ENCODE data around the gene ATP9B.

Gene ATP9B

DNA sequence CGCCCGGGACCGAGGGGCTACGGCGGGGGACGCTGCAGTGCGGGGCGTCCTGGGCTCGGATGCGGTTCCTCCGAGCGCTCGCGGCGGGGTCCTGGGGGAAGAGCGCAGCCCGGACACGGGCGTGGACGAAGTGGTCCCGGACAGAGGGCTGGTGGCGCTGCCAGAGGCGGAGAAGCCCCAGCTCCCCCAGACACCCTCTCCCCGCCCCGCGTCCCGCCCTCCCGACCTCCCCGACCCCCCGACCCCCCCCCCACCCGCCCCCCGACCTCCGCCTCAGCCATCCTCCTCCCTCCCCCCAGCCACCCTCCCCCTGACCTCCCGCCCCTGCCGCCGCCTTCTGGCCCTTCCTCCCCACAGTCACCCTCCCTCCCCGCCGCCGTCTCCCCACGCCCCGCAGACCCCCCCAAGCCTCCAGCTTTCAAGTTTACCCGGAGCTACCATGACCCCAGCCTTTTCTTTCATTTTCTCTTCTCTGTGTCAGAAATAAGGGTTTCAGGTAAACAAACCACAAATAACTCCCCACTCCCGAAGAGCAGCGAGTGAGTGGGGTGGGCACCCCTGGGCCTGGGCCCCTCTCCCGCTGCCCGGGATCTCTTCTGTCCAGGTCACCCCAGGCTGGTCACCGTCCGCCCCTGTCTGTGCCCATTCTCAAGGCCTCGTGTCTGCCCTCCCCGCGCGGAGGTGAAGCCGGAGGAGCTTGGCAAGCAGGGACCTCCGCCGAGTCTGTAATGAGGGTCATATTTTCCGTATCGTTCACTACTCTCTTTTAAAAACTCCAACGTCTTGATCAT is 331.6 kb downstream of the ATP9B start:
- DNase-seq: peak; percentile 74

DNA sequence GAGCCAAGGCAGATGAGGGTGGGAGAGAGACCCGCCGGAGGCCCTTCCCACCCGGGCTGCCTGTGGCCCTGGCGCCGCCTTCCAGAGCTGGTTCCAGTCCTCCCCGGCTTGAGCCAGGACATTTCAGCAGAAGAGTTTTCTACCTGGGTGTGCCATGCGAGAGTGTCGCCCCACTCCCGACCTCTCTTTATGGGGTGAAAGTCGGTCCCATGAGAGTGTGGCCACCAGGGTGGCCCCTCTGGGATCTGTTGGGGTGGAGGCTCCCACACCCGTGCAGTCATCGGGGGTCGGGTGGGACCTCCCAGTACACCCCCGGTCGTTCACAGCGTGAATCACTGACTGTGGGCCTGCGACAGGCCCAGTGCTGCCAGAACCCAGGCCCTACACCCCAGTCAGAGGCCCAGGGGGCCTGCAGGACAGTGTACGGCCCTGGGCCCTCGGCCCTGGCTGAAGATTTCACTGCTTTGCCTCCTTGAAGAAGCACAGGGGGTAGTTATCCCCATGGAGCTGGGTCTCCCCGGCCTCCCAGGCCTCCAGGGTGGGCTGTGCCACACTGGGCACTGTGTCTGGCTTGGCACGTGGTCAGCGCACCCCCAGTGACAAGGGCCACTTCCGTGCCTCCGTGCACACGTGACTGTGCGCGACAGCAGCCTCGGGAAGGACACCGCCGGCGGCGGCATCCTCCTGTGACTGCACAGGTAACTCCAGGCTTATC is 332.5 kb downstream of the ATP9B start:
- no peak for DNase-seq

DNA sequence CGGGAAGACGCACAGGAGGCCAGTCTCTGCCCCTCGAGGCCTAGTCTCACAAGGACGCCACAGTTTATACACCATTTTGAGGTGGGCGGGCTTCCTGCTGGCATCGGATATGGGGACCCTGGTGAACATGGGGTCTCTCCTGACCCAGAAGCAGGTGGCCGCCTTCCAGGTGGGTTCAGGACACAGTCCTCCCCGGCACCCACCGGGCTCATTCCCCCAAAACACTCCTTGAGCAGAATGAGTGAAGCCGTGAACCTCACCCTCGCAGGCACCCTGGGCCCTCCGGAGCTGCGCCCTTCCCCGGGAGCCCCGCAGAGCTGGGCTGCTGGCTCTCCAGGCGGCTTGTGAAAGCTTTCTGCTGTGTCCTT is 333.0 kb downstream of the ATP9B start:
- no peak for DNase-seq

DNA sequence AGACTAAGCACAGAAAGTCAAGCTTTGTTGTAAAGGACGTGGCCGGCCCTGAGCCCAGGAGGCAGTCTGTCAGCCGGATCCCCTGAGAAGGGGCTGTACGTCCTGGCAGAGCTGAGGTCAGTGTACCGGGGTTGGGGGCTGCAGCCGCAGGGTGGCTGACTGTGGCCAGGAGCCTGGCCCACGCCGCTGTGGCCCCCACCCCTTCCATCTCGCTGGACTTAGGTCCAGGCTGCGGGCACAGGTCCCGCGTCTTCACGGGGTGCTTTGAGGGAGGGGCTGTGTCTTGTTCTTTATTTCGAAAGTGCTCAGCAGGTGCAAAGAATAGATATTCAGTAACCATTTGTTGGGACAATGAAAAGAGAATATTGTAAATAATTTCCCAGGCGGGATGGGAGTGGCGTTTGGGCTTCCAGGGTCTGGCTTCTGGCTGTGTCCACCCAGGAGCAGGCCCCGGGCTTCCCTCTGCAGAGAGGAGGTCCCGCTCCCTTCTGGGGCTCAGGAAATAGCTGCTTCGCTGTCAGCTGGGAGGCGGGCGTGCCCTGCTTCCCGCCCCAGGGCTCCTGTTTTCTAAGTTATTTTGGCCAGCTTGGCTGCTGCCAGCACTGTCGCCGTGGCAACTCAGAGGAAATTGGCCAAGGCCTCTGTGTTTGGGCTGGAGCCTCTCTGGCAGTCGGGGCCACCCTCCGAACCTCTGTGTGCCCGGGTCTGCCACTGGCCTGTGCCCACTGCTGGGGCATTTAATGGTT is 334.0 kb downstream of the ATP9B start:
- DNase-seq: no peak

DNA sequence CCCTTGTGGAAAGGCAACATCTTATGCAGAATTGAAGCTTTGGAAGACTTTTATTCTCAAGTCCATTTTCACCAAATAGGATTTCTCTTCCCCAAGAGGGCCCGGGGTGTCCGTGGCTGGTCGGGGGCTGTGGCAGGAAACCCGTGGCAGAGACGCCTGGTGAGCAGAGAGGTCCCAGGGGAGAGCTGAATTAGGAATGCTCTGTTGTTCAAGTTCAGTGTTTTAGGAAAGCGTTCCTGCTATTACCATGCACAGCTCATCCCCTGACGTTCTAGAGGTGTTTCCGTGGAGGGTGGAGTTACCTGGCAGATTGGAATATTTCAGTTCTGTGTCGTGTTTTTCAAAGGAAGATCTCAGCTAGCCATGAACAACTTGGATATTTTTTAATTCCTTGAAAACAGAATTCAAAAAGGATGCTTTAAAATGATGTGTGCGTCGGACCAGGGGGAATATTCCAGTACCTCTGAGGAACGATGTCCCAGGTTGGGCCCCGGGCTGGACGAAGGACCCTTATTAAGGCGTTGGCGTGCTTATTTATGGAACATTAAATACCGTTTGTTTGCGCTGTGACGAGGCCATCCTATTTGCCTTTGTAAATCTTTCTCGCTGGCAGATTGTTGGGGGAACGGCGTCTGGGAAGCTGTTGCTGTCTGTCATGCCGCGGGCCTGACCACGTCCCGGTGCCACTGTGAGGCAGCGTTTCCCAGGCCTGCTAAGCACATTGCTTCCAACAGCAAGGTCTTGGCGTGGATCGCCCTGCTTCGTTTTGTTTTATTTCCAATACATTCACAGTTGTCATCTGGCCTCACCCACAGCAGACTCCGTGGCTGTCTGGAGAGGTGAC is 334.8 kb downstream of the ATP9B start:
- no peak for DNase-seq

DNA sequence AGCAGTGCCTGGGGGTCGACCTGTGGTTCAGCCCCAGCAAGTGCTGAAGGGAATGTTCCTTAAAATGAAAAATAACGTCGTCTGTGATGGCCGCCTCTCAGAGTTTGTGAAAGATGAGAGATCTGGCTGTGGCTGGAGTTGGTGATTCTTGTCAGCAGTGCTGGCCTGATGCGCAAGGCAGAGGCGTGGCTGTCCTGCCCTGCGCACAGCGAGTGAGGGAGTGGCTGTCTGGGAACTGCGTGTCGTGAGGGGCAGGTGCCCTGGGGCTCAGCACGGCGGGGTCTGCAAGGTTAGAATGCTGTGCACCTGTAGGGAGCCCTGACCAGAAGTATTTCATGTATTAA is 335.3 kb downstream of the ATP9B start:
- DNase-seq: peak; percentile 34

DNA sequence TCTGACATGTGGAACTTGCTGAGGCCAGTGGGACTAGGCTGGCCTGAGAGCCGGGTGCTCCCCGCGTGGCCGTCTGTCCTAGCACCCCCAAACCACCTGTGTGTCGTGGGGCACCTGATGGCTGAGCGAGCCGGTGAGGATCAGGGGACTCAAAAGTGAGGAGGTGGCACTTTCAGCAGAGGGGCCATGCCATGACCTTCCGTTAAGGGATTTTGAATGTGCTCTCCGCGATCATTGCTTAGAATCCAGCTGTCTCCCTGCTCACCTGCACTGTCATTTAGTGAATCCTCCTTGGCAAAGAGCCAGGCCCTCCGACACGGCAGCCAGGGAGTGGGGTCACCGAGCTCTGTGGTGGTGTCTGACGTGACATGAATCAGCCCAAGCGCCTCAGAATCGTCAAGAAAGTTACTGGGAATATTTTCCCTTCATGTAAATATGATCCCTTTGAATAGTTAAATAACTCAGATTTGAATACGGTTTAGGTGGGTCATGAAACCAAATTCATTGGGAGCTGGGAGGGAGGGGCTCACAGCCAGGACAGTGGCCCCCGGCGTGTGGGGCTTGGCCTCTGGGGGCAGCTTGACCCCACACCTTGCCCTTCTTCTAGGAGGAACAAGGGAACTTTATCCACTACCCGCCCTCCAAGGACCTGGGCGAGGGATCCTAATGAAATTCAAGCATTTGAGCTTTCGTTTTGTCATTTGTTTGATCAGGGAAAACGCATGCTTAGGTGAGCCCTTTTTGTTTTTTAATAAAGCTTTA is 336.0 kb downstream of the ATP9B start:
- DNase-seq: peak; percentile 56

DNA sequence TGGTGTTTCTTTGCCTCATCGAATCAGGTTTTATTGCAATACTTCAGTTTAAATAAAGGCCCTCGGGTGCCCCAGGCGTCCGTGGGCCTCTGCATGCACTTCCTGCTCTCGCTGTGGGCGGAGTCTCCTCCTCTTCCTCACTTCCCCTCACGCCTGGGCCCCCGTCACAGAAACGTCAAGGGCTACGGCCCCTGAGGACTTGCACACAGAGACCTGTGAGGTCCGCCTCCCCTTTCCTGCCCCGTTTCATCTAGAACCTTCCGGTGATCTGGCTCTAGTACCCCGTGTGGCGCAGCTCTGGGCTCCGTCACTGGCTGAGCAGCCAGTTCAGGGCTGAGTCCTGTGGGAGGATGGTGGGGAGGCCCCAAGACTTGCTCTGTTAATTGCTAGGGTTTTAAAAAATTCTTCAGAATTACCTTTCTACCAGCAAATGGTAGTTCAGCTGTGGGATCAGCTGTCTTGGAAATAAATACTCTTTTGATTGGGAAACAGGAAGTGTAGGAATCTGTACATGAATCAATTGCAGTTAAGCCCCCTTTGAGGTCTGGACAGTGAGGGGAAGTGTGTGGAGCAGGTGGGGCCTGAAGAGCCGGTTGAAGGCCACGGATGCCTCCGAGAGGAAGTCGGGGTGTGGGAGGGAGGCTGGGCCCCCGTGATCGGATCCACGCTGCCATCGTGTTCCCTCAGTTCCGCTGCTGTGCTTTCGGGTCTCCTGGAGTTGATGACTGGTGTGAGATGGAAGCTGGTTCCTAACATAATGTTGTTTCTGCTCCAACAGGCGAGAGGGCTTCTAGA is 336.8 kb downstream of the ATP9B start:
- peak; percentile 79 for DNase-seq

DNA sequence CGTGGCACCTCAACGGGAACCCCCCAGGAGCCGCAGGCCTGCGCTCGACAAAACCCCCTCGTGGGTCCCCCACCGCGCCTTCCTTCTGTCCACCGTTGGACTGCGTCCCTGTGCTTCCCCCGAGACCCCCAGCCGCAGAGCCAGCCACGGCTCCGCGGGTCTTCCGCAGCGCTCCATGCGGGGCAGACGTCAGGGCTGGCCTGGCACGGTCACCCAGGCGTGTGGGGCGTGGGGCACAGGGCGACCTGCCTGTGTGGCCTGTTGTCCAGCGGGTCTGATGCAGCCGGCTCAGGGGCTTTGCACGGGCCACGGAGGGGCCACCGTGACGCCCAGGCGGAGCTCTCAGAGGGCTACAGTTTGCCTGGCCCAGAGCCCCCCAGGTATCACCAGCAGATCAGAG is 337.5 kb downstream of the ATP9B start:
- no peak for DNase-seq

DNA sequence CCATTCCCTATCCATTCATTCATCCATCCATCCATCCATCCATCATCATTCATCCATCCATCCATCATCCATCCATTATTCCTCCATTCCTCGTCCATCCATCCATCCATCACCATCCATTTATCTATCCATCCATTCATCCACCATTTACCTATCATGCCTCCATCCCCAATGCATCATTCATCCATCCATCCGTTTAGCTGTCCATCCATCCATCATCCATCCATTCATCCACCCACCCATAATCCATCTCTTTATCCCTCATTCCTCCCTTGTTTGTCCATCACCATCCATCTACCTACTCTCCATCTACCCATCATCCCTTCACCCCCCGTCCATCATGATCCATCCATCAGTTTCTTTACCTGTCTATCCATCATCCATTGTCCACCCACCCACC is 340.1 kb downstream of the ATP9B start:
- no peak for DNase-seq

DNA sequence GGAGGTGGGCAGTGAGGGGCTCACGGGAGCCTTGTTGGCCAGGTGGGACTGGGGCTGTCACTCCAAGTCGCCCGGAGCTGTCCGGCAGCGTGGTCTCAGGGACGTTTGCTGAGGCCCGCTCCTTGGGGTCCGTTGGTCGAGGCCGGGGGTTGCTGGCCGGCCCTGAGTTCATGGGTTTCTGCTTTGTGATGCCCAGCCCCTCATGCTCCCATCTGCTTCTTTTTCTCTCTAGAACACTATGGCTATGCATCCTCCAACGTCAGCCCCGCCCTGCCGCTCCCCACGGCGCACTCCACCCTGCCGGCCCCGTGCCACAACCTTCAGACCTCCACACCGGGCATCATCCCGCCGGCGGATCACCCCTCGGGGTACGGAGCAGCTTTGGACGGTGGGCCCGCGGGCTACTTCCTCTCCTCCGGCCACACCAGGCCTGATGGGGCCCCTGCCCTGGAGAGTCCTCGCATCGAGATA is 341.0 kb downstream of the ATP9B start:
- no peak for DNase-seq

DNA sequence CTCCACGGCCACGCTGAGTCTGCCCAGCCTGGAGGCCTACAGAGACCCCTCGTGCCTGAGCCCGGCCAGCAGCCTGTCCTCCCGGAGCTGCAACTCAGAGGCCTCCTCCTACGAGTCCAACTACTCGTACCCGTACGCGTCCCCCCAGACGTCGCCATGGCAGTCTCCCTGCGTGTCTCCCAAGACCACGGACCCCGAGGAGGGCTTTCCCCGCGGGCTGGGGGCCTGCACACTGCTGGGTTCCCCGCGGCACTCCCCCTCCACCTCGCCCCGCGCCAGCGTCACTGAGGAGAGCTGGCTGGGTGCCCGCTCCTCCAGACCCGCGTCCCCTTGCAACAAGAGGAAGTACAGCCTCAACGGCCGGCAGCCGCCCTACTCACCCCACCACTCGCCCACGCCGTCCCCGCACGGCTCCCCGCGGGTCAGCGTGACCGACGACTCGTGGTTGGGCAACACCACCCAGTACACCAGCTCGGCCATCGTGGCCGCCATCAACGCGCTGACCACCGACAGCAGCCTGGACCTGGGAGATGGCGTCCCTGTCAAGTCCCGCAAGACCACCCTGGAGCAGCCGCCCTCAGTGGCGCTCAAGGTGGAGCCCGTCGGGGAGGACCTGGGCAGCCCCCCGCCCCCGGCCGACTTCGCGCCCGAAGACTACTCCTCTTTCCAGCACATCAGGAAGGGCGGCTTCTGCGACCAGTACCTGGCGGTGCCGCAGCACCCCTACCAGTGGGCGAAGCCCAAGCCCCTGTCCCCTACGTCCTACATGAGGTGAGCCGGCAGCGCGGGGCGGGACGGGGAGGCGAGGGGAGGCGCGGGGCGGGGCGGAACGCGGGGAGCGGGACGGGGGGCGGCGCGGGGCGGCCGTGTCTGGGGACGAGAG is 341.8 kb downstream of the ATP9B start:
- DNase-seq: no peak

DNA sequence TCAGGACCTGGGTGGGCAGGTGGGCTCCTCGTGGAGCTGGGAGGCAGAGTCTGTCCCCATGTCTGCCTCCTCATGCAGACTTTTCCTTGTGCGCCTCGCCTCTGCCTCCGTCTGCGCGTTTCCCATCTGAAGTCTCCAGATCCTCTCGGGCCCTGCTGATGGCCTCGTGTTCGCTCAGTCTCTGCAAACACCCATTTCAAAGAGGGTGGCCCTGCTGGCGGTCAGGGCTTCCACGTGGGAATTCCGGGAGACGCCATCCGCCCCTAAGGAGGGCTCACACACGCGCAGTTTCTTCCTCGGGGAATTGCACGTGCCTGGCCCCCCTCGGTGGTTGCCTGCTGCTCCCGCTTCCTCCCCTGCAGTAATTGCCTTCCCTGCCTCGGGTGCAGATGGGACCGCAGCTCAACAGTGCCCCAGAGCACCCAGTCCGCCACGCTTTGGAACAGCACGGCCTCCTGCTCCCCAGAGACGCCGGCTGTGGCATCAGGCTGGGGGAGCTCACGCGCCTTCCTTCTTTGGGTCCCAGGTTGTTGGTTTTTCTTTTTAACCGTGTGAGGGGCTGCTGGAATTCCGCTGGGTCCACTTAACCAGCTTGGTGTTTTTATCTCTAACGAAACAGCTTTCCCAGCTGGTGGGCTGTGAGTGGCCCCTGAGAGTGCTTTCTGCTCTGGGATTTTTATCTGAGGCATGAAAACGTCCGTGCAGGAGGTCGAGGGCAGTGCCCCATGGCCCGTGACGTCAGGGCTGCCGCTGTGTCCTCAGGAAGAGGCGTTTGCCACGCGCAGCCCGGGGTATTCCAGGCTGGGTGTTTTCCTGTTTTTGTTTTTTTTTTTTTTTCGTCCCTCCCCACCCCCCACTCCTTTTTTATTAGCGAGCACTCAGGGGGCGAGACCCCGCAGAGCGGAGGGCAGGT is 342.7 kb downstream of the ATP9B start:
- DNase-seq: no peak

DNA sequence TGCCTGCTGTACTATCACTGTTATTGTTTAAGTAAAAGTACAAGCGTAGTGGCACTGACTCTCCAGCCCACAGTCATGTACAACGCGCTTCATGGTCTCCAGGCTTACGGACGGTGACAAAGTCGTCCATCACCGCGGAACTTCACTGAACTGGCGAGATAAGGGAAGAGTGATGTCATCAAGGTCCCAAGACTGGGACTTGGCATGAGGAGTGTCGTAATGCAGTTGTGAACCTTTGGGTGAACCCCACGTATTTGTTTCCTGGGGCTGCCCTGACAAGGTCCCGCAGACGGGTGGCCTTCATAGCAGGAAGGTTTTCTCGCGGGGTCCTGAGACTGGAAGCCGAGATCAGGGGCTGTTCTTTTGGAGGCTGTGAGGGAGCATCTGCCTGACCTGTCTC is 343.8 kb downstream of the ATP9B start:
- no peak for DNase-seq

DNA sequence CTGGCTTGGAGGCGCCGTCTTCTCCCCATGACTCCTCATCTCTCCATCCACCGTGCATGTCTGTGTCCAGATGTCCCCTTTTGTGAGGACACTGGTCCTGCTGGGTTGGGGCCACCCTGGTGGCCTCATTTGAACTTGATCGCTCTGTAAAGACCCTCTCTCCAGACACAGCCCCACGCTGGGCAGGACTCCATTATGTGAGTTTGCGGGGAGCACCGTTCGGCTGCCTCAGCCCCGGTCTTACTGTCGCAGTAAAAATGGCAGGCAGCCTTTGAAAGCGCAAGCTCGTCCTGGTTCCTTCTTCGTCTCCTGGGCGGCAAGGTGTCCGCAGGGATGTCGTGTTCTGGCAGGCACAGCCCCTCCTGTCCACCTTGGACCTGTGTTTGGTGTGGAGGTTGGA is 344.2 kb downstream of the ATP9B start:
- no peak for DNase-seq

DNA sequence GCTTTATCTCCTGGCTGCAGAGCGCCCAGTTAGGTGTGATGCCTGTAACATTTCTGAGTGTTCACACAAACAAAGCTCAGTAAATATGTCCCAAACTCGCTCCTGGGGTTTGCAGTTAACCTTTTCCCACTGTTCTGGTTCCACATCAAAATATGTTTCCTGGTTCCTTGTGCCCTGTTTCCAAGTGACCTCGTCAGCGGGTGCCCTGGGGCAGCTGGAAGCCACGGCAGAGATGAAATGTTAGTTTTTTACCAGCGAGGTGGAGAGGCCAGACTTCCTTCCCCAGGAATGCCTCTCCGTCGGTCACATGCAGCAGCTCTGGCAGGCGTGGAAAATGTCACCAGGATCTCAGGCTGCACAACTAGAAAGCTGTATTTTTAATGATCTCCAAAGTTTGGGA is 344.7 kb downstream of the ATP9B start:
- no peak for DNase-seq

DNA sequence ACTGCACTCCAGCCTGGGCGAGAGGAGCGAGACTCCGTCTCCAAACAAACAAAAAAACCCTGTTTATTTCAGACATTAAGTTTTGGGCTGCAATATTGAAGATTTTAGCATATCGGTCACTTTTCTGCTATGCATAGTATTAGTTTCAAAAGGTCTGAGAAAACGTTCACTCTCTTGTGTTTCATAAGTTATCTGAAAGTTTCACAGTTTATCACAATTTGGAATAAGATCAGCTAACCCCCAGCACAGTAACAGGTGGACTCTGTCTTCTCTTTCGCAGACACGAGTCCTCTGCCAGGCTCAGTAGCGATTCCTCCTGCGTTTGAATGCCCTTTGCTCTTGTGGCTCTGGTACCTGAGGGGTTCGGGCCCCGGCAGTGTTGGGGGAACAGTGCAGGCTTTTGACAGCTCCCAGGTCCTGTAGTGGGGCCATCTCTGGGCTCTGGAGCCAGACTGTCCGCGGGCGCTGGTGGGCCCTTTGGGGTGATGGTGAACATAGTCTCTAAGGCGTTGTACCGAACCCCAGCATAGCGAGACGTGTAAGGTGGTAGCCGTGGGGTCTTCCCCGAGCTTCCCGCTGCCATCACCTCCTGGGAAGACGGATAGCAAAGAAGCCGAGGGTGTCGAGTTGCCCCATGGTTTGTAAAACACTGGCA is 347.0 kb downstream of the ATP9B start:
- DNase-seq: no peak

DNA sequence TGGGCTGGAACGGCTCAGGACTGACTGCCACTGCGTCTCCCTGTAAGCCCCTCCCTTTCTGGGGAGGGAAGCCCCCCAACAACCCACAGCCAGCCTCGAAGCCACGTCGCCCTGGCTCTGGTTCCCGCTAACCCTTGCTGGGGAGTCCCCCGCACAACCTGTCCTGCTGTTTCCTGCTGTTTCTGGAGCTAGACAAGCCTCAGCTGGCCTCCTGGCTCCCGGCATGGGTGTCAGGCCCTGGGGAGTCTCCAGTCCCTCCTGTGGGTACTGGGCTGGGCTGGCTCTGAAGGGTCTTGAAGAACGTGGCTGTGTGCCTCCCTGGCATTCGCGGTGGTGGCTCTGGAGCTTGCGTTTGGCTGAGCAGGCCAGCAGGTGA is 347.5 kb downstream of the ATP9B start:
- DNase-seq: no peak

DNA sequence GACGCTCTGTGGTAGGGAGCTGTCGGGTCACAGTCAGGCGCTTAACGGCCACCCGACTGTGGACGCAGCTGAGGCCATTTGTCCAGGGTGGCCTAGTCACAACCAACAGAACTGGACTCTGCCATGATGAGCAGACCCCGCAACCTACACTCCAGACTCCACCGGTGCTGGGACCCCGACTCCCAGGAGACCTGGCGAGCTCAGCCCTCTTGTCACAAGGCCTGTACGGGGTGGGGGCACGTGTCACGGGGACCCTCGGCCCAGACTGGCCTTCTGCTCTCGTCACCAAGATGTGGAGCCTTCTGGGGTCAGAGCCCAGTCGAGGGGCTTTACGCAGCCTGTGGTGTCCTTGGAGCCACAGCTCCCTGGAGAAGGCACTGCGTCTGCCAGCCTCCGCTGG is 349.0 kb downstream of the ATP9B start:
- no peak for DNase-seq

All from stimulated activated CD4-positive, alpha-beta T cell treated with anti-CD3 and anti-CD28 coated beads, Interleukin-4, amount 100 ng/mL, for 1 hour (primary cell).